Stimulated activated CD4-positive, alpha-beta T cell treated with anti-CD3 and anti-CD28 coated beads, Interleukin-12 subunit alpha, Interleukin-12 subunit beta, amount 100 ng/mL, for 4 hours (primary cell): ENCODE measurements around the gene SDR42E1.

Experiments used
- DNase-seq: peaks from one replicate; pipeline ENCODE4 v3.0.0-alpha.2; 2020

Gene SDR42E1, protein sequence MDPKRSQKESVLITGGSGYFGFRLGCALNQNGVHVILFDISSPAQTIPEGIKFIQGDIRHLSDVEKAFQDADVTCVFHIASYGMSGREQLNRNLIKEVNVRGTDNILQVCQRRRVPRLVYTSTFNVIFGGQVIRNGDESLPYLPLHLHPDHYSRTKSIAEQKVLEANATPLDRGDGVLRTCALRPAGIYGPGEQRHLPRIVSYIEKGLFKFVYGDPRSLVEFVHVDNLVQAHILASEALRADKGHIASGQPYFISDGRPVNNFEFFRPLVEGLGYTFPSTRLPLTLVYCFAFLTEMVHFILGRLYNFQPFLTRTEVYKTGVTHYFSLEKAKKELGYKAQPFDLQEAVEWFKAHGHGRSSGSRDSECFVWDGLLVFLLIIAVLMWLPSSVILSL

DNA sequence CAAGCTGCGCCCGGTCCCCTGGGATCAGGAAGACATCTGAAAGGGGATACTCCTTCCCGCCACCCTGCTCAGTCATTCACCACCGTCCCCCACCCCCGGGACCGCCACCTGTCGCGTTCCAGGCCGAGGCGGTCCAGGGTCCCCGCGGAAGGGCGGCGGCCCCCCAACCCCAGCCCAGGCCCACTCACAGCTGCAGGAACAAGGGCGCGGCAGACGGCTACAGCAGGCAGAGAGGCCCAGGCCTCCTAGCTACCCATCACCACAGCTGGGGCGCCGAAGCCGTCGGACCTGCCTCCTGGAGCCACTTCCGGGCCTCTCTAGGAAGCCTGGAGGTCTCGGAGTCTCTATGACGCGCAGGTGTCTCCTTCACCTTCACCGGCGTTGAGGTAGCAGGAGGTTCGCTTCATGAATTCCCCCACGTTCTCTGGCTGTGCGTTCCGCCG, at the start of gene SDR42E1:
SDR42E1 (minus strand) TSS at position 272 of the 443 bp plus-strand sequence. CDS start 10,612 bp downstream, outside the sequence.
- peak; percentile 61 for DNase-seq

DNA sequence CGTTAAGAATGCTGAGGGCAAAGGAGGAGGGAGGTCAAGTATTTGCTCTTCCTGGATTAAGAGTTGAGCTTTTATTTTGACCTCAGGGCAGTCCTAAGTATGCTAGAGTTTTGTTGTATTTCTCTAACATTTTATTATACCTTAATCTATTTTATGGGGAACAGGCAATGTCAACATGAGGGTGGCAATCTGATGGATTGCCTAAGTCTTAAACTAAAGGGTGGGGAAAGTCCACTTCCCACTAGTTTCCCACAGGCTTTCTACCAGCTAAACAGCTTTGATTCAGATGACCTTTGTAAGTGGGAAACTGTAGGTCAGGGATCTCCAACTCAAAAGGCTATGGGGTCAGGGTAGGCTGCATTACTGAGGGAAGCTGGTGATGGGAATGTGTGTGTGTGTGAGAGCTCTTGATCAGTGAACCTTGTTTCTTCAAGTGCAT, 48.7 kb upstream of the SDR42E1 start:
- DNase-seq = no peak

DNA sequence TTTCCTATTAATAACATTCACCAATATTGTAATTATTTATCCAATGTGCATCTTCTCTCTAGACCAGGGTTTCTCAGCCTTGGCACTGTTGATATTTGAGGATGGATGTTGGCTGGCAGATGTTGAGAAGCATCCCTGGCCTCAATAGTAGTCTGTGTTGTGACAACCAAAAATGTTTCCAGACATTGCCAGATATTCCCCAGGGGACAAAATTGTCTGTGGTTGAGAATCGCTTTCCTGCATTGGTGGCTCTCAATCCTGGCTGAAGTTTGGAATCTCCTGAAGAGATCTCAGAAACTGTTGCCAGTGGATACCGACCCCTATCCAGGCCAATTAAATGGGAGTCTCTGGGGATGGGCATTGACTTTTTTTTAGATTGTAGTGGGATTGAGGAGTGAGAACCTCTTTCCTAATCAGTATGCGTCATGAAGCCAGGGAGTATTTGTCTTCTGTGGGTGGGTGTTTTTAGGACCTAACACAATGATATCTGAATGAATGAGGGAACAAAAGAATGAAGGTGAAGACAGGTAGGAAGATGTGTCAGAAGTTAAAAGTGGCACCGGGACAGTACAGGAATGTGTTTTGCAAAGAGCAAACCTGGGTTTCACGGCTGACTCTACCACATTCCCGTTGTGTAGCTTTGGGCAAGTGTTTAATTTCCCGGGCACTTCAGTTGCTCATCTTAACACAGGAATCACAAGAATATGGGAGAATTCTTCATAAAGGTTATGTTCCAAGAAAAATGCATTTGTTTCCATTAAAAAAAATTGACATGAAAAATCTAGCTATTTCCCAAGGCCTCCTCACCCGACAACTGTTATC, 48.1 kb upstream of the SDR42E1 start:
- DNase-seq = no peak

DNA sequence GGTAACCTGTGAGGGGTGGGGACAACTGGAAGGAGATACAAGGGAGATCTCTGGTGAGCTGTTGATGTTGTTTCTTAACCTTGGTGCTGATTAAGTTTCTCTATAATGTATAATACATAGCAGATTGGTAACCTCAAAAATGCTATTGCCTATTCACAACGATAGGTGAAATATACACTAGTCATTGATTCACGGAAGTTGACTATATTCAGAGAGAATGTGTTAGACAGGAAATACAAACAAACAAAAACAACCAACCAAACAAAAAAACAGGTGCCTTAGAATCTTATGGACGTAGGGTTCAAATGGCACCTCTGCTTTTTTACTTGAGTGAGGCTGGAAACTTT, 45.3 kb upstream of the SDR42E1 start:
- no peak for DNase-seq

DNA sequence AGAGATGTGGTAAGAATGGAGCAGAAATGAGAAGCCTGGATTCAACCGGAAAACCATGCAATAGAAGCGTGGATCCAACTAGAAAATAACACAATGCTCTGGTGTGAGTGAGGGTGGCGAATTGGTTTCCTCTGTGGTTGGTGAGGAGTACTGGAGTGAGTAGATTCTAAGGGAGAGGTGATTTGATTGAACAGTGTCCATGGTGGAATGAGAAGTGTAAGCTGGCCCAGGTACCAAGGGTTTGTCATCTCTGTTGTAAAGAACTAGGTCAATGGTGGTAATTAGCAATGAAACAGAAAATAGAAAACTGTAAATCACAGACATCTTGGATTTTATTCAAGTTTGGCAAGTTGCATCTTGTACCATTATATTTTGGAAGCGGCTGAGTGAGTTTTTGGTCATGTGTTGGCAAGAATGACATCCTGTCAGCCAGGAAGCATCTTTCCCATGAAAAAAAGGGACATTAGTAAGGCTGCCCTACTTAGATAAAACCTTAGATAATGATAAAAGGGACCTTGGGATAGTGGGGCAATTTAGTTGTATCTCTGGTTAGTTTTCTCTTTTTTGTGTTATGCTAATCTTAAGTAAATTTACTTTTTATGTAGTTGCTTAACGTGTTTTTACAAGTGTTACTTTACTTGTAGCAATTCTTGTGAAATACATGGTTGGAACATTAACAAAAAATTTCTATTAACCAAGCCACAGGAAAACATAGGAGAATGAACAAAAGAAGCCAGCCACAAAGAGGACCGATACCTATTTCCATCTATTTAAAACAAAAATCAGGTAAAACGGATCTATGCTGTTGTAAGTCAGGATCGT, 44.7 kb upstream of the SDR42E1 start:
- DNase-seq = no peak

DNA sequence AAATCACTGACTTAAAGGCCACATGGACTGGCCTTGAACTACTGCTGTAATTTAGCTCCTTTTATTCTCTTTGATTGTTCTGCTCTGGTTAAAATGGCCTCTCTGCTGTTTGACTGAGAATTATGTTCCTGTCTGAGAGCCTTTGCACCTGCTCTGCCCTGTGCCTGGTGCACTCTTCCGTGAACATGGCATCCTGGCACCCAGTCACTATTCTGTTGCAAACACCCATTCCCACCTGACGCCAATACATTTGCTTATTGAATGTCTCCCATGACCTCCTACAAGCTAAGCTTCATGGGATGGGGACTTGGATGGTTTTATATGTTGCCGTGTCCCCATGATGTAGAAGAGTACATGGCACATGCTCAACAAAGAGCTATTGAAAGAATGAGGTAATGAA, 43.8 kb upstream of the SDR42E1 start:
- DNase-seq = no peak

DNA sequence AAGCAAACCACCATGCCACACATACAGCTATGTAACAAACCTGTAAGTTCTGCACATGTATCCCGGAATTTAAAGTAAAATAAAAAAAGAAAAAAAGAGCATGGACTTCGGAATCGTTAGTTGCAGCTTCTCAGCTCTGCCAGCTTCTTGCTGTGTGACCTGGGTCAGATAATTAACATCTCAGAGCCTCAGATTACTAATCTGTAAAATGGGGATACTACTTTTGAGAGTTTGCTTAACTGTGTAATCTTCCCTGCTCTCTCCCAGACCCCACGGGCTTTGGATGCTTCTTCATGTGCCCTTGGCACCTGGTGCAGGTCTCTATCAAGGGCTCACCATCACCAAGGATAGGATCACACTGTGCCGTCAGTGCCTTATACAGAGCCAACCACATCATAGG, 40.4 kb upstream of the SDR42E1 start:
- DNase-seq = no peak

DNA sequence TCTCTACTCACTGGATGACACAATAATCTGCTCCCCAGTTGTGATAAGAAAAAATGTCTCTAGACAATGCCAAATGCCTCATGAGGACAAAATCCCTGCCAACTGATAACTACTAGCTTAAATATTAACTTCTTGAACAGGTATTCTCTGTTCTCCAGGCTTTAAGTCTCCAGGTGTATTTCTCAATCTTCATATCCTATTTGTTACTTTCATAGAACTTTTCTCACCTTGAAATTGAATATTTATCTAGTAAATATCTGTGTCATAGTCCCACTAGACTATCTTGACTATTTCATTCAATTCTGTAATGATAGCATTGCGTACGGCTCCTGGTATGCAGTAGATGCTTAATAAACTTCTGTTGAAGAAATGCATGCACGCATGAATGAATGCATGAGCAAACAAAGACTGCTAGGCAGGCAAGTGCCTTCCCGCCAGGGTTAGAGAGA, 39.7 kb upstream of the SDR42E1 start:
- no peak for DNase-seq

DNA sequence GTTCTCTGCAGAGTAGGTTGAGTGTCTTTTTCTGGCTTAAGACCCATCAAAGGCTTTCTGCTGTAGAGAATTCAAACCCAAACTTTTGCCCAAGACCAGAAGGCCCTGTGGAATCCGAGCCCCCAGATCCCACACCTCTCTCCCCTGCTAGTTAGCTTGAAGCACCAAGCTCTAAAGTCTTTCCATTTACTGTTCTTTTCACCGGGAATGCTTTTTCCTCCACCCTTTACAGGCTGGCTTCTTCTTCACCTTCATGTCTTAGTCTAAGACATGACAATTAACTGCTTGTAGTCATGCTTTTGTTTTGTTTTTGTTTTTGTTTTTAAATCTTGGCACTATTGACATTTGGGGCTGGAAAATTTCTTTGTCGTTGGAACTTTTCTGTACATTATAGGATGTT, 39.2 kb upstream of the SDR42E1 start:
- no peak for DNase-seq

DNA sequence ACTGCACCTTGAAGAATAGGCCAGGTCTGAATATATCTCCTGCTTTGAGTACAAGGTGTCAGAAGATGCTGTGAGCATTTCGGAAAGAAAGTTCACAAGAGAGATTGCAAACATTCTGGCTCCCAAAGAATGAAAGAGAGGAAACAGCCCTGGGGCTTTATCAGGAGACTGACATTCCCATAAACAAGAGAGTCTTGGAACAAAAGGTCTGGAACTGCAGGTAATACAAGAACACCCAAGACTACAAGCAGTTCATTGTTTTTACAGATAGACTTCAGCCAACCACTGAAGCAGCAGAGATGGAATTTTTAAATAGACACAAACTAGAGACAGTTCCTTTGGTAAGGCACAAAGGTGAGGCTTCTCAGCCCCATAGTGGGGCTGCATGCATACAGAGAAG, 38.2 kb upstream of the SDR42E1 start:
- no peak for DNase-seq

DNA sequence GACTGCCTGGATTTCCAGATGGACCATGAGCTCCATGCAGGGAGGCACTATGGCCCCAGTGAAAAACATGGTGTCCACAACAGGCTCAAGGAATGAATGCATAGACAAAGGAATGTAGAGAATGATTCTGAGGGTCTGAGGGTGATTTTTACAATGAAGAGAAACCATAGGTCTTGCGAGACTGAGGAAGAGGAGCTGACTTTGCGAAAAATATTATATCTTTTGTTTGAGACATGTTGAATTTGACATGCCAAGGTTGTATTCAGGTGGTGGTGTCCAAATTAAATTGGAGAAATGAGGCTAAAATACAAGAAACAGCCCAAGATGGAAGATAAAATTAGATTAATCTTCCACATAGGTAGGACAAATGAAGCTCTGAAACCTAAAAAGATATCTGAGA, 36.5 kb upstream of the SDR42E1 start:
- DNase-seq = no peak

DNA sequence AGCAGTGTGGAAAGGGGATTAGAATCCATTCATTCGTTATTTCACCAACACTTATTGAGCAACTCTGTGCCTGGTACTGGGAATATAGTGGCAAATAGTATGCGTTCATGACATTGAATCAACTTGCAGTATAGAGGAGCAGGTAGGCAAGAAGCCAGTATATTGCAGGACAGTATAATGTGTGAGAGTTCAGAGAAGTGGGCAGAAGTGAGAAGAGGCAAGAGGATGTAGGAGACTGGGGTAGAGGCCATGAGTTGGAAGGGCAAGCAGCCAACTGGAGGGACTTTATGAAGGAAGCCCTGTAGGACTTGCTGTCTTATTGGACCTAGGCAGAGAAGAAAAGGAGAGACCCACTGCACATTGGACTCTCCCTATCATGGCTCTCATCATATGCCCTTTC, 36.1 kb upstream of the SDR42E1 start:
- no peak for DNase-seq

DNA sequence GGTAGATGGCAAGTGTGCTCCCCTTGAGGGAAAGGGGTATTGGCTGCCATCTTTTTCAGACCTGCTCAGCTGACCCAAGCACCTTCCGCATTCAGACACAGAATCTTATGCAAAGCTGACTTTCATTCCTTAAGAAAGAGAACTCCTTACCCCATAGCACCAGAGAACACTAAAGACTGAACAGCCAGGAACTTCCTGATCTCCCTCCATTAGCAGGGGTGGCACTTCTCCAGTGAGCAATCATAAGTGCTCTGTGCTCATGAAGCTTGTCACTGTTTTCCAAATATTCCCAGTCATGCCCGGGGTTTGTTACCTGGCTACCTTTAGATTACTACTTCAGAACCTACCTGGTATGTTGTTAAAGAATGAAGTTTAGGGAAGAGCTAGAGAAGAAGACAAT, 35.7 kb upstream of the SDR42E1 start:
- DNase-seq = no peak

DNA sequence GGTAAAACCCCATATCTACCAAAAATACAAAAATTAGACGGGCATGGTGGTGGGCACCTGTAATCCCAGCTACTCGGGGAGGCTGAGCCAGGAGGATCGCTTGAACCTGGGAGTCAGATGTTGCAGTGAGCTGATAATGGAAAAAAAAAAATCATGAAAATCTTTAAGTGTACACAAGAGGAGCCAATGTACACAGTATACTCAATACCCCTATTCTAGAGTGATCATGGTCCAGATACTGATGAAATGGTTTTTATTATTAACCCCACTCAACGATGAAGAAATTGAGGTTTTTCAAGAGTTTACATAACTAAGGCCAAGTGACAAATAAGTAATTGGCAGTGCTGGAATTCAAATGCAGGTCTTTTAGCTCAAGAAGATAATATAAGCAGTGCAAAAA, 35.3 kb upstream of the SDR42E1 start:
- no peak for DNase-seq

DNA sequence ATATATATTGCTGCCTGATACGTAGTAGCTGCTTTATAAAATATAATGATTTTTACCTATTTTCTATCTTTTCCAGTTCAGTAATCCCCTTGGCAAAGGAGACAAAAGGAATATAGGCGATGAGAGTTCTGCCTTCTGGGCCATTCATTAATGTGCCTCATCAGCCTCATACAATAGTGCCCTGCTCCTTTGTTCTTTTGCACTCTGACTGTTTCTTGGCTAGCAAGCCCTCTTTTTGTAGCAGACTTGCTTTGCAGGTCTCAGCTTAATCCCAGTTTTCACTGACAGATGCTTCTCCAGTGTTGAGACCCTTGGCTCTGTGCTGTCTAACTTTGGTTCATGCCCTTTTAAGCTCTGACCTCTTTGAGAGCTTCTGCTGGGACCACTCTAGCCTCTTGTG, 34.2 kb upstream of the SDR42E1 start:
- no peak for DNase-seq

DNA sequence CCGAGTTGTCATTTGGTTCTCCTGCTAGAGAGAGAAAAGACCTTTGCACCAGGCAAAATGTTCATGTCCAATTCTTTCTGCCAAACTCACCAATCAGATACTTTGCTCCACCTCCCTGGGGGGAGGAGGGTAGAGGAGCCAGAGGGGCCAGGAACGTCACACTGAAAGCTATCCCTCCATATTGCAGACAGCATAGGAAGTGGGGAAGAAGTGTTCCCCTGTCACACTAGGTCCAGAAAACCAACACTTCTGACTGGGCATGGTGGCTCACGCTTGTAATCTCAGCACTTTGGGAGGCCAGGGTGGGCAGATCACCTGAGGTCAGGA, 33.3 kb upstream of the SDR42E1 start:
- no peak for DNase-seq

DNA sequence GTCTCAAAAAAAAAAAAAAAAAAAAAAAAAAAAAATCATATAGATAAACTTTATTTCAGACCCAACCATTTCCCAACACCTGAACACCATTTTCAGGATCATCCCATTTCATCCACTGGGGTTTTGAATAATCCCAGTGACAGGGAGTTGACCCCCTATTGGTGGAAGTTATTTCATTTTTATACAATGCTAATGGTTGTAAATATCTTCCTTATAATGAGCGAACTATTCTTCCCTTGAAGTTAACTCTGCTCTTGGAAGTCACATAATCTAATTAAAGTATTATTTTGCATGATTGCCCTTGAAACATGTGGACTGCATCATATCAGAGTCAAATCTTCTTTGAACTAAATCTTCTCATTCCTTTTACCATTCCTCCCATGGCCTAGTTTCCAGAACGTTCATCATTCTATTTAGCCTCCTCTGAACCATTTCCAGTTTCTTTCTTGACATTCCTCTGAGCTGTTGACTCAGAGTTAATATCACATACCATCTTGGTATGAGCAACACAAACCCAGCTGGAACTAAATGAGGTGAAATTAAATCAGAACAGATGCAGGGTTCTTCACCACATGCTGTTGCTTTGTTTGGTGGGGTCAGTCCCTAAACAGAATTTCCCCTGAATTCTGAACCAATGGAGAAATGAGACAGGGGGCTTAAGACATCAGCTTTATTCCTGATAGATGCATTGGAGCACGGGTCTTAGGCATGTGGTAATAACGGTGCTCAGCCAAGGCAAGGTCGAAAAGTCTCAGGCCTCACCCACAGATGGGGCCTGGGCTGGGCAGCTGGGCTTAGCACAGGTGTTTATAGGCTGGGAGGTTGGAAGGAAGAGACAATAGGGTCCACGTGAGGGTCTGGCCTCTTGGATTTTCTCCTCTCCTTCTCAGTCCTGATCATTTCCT, 32.7 kb upstream of the SDR42E1 start:
- DNase-seq = no peak

DNA sequence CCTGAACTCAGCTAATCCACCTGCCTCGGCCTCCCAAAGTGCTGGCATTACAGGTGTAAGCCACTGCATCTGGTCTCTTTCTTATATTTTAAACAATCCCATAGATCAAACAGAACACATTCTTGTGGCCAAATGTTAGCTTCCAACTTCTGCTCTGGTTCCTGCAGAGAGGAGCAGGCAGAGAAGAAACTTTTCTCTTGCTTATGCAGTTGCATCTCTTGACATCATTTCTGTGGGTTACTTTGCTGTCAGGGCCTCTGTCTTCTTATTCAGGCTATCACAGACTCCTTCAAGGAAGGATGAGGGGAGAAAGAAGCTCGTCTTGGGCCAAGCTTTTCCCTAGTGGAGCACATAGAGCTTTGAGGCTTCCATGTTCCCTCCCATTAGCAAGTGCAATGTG, 31.6 kb upstream of the SDR42E1 start:
- no peak for DNase-seq

DNA sequence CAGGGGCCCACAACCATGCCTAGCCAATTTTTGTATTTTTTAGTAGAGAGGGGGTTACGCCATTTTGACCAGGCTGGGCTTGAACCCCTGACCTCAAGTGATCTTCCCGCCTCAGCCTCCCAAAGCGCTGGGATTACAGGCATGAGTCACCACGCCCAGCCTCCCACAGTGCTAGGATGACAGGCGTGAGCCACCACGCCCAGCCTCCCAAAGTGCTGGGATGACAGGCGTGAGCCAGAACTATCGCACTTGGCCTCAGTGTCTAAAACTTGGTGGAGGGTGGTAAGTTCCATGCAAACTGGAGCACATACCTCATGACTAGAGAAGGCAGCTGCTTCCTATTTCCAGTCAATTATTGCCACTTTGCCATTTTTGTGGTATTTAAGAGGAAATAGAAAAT, 30.9 kb upstream of the SDR42E1 start:
- no peak for DNase-seq

DNA sequence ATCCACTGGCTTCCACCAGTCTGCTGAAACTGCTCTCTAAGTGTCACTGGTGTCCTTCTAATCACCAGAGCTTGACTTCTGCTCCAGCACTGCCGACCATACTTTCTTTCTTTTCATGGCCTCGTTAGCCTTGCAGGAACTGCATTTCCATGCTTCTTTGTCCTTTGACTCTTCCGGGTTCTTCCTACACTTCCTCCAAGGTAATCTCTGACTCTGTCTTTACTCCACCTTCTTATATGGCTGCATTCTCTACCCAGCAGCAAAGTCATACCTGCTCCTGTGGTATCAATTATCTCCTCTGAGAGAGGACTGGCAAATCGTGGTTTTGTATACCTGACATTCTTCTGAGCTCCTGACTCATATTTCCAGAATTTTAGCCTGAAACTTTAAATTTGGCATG, 30.3 kb upstream of the SDR42E1 start:
- no peak for DNase-seq

DNA sequence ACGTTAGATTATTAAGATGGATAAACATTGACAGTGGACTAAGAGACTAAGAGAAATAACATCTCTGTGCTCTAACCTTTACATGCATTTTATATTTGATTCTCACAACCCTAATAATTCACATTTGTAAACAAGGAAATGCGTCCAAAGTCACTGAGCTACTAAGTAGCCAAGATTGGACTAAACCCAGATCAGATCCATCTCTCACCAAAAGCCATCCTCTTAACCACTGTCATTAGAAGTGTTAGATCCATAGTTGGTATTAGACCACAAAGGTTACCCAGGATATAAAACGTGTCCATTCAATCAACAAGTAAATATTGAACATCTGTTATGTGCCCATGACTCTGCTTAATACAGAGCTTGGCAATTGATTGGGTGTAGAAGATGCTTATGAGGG, 29.0 kb upstream of the SDR42E1 start:
- DNase-seq = no peak

DNA sequence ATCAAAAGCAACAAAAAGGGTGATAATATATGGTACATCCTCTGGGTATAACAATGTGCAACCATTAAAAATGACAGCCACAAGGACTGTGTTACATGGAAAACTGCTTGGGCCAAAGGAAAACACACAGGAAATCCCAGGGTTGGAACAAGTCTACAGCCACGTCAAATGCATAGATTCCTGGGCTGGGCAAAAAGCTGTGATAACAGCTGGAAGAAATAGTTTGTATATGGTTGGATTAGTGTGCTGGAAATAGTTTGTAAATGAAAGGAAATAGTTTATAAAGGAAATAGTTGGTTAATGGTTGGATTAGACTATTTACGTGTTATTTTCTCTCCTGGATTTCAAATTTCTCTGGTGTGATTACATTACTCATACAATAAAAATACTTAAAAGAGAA, 26.4 kb upstream of the SDR42E1 start:
- DNase-seq = no peak
